ENCODE measurements around the gene MYO1B.

Gene MYO1B

GRCh38 chr2:191396794-191397193 is 151.6 kb downstream of the MYO1B start:
- DNase-seq (ENCODE audit: low read depth in 4 of 4, low spot score in 1 of 4): no peak

- DNase-seq (ENCODE audit: low read depth in 4 of 4, low spot score in 1 of 4): no peak
These were observed 154.4 kb downstream of the MYO1B start for GRCh38 chr2:191399601-191400000.

- no peak for DNase-seq (ENCODE audit: low read depth in 4 of 4, low spot score in 1 of 4)
These were observed 156.1 kb downstream of the MYO1B start for GRCh38 chr2:191401287-191401686.

GRCh38 chr2:191402966-191403565 is 157.9 kb downstream of the MYO1B start:
- DNase-seq (ENCODE audit: low read depth in 4 of 4, low spot score in 1 of 4): no peak

GRCh38 chr2:191404568-191404991 is 159.4 kb downstream of the MYO1B start:
- no peak for DNase-seq (ENCODE audit: low read depth in 4 of 4, low spot score in 1 of 4)

GRCh38 chr2:191405546-191405945 is 160.3 kb downstream of the MYO1B start:
- DNase-seq (ENCODE audit: low read depth in 4 of 4, low spot score in 1 of 4): no peak

GRCh38 chr2:191410646-191411436 is 165.6 kb downstream of the MYO1B start:
- DNase-seq (ENCODE audit: low read depth in 4 of 4, low spot score in 1 of 4): no peak

GRCh38 chr2:191411472-191411871 is 166.3 kb downstream of the MYO1B start:
- no peak for DNase-seq (ENCODE audit: low read depth in 4 of 4, low spot score in 1 of 4)

- no peak for DNase-seq (ENCODE audit: low read depth in 4 of 4, low spot score in 1 of 4)
These were observed 167.1 kb downstream of the MYO1B start for GRCh38 chr2:191412353-191412752.

- DNase-seq (ENCODE audit: low read depth in 4 of 4, low spot score in 1 of 4): no peak
These were observed 169.9 kb downstream of the MYO1B start for GRCh38 chr2:191415101-191415500.

GRCh38 chr2:191415858-191416257 is 170.7 kb downstream of the MYO1B start:
- DNase-seq (ENCODE audit: low read depth in 4 of 4, low spot score in 1 of 4): no peak

GRCh38 chr2:191417746-191418145 is 172.5 kb downstream of the MYO1B start:
- DNase-seq (ENCODE audit: low read depth in 4 of 4, low spot score in 1 of 4): no peak

- no peak for DNase-seq (ENCODE audit: low read depth in 4 of 4, low spot score in 1 of 4)
These were observed 176.7 kb downstream of the MYO1B start for GRCh38 chr2:191421950-191422349.

GRCh38 chr2:191427031-191427430 is 181.8 kb downstream of the MYO1B start:
- no peak for DNase-seq (ENCODE audit: low read depth in 4 of 4, low spot score in 1 of 4)

GRCh38 chr2:191428141-191428540 is 182.9 kb downstream of the MYO1B start:
- DNase-seq (ENCODE audit: low read depth in 4 of 4, low spot score in 1 of 4): no peak

- no peak for DNase-seq (ENCODE audit: low read depth in 4 of 4, low spot score in 1 of 4)
These were observed 185.3 kb downstream of the MYO1B start for GRCh38 chr2:191430476-191430875.

GRCh38 chr2:191432121-191432520 is 186.9 kb downstream of the MYO1B start:
- DNase-seq (ENCODE audit: low read depth in 4 of 4, low spot score in 1 of 4): no peak

GRCh38 chr2:191434072-191434471 is 188.9 kb downstream of the MYO1B start:
- DNase-seq (ENCODE audit: low read depth in 4 of 4, low spot score in 1 of 4): no peak

- DNase-seq (ENCODE audit: low read depth in 4 of 4, low spot score in 1 of 4): no peak
These were observed 189.9 kb downstream of the MYO1B start for GRCh38 chr2:191435141-191435540.

- DNase-seq (ENCODE audit: low read depth in 4 of 4, low spot score in 1 of 4): no peak
These were observed 191.3 kb downstream of the MYO1B start for GRCh38 chr2:191436368-191437055.

- no peak for DNase-seq (ENCODE audit: low read depth in 4 of 4, low spot score in 1 of 4)
These were observed 194.3 kb downstream of the MYO1B start for GRCh38 chr2:191439481-191439880.
